Activated CD4-positive, CD25-positive, alpha-beta regulatory T cell treated with anti-CD3 and anti-CD28 coated beads, Interleukin-2, amount 50 U/mL, for 16 hours (primary cell): ENCODE results near the gene PLEKHA8.
"Not testable (repeated sequence)": the region's sequence is repeated elsewhere in the genome, so short reads cannot be mapped to it uniquely, and the experiment has no call there.

ENCODE experiments used
- DNase-seq: peaks from one replicate; pipeline ENCODE4 v3.0.0-alpha.2; 2020; ENCODE audit warnings: low read depth, low spot score

PLEKHA8 gene

GRCh38 chr7:30098599-30098998, 70.4 kb downstream of the PLEKHA8 start:
- DNase-seq = not testable (repeated sequence)

- DNase-seq = no peak
Measured at GRCh38 chr7:30102281-30102680, 74.1 kb downstream of the PLEKHA8 start.

DNA sequence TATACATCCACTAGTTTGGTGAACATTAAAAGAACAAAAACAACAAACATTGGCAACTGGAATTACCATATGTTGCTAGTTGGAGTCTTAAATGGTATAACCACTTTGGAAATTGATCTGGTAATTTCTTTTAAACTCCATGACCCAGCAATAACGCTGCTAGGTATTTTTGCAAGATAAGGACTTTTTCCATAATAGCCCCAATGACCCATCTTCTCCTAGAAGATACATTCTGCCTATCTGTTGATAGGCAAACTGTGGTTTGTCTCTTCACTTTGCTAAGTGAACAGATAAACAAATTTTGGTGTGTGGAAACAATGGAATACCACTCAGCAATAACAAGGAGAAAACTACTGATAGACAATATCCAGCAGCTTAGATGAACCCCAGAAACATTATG, 75.9 kb downstream of the PLEKHA8 start:
- no peak for DNase-seq

DNA sequence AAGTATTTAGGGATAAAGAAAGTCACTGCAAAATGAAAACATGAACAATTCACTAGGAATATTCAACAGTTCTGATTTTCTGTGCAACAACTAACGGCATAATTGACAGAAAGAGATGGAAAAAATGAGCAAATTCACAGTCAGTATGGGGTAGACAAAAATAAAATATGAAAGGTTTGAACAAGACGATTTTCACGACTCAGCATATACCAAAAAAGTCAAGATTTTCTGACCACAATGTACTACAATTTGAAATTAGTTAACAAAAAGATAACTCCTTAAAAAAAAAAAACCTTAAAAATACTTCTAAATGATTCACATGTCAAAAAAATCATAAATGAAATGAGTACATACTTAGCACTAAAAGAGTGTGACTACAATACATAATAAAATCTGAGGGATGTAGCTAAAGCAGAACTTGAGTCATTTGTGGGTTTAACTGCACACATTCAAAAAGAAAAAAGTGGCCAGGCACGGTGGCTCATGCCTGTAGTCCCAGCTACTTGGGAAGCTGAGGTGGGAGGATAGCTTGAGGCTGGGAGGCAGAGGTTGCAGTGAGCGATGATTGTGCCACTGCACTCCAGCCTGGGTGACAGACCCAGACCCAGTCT, 84.0 kb downstream of the PLEKHA8 start:
- DNase-seq = no peak

DNA sequence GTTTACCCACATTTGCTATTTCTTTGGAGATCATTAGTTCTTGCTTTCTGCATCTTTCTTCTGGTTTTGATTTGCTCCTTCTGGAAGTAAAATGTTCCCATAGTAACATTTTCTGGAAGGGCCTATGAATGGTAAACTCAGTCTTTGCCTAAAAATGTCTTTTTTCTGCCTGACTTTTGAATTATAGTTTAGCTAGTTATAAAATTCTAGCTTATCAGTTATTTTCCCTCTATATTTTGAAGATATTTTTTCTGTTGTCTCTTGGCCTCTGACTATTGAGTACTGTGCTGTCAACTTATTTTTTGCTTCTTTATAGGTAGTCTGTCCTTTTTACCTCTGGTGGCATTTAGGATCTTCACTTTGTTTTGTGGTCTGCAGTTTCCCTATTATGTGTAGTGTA, 84.9 kb downstream of the PLEKHA8 start:
- no peak for DNase-seq

DNA sequence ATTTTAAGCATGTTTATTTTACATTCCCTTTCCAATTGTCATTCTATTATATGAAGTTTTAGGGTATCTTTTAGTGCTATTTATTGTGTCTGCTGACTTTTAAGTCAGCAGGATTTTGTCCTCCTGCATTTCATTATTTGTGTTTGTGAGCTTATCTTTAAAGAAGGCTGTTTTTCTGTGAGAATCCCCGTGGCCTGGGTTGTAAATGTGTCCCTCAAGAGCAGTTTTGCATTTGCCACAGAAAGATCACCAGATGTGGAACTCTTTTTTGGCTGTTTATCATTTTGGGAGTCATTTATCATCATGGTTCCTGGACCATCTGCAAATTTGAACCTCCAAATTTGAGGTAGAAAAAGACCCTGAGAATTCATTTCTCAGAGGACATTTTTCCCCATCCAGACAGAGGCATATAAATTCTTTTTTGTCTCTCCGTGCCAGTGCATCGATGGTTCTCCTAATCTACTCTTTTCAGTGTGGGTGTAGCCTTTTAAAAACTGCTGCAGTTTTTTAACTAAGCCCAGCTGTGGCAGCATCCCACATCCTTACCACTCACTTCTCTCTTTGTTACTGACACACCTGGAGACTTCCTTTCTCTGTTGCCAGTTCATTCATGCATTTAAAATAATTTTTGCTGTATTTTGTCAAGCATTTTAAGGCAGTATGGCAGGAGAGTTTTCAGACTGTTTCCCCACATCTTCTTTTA, 86.5 kb downstream of the PLEKHA8 start:
- DNase-seq = no peak

GRCh38 chr7:30115709-30116297, 87.6 kb downstream of the PLEKHA8 start:
- no peak for DNase-seq

GRCh38 chr7:30116771-30117170, 88.6 kb downstream of the PLEKHA8 start:
- DNase-seq = no peak

- DNase-seq = no peak
Measured at GRCh38 chr7:30117896-30118295, 89.7 kb downstream of the PLEKHA8 start.

- DNase-seq = no peak
Measured at GRCh38 chr7:30119890-30120577, 91.8 kb downstream of the PLEKHA8 start.

DNA sequence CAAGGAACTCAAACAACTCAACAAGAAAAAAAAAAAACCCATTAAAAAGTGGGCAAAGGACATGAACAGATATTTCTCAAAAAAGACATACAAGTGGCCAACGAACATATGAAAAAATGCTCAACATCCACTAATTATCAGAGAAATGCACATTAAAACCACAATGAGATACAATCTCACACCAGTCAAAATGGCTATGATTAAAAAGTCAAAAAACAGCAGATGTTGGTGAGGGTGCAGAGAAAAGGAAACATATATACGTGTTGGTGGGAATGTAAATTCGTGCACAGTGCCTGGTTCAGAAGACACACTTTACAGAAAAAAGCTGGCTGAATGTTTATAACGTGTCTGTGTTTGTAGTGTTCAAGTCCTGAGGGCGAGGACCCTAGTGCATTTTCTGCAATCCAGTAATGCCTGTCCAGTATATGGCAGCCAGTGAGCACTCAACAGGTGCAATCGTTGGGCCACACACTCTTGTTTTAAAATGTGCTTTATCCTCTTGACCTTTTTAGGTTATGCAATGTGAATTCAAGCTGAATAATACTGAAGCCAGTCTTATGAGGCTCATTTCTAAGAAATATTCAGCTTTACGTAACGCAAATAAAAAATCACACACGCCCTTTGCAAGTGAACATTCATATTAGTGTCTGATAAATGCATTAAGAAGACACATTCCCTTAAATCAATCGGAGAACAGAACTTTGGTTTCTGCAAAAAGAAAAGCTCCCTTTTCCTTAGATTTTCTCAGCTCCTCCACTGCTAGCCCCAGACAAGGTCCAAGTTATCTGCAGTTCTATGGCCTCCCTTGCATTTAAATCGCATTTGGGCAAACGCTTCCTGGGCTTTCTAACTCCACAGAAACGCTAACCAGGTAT, 105.8 kb downstream of the PLEKHA8 start:
- no peak for DNase-seq

DNA sequence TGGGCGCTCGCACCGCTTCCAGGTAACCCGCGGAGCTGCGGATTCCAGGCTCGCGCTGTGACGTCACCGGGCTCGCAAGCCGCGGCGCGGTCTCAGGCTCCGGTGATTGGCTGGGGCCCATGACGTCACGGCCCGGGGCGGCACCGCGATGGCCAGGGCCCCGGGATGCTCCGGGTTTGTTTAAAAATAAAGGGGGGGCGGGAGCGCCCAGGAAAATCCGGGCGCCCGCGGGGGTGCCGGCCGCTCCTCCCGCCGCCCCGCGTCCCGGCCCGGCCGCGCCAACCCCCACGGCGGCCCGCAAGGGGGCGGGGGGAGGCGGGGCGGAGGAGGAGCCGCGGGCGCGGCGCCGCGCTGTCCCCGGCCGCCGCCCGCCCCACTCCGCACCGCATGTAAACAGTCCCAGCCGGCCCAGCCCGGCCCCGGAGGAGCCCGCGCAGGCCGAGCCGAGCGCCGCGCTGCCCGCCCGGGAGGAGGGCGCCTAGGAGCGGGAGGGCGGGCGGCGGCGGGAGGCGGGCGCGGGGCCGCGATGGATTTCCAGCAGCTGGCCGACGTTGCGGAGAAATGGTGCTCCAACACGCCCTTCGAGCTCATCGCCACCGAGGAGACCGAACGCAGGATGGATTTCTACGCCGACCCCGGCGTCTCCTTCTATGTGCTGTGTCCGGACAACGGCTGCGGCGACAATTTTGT, 106.5 kb downstream of the PLEKHA8 start, which contains the start of gene MTURN:
MTURN (plus strand) TSS at position 376 of the 690 bp plus-strand sequence; CDS start at position 527, 151 bp downstream.
- peak; percentile 73 for DNase-seq

DNA sequence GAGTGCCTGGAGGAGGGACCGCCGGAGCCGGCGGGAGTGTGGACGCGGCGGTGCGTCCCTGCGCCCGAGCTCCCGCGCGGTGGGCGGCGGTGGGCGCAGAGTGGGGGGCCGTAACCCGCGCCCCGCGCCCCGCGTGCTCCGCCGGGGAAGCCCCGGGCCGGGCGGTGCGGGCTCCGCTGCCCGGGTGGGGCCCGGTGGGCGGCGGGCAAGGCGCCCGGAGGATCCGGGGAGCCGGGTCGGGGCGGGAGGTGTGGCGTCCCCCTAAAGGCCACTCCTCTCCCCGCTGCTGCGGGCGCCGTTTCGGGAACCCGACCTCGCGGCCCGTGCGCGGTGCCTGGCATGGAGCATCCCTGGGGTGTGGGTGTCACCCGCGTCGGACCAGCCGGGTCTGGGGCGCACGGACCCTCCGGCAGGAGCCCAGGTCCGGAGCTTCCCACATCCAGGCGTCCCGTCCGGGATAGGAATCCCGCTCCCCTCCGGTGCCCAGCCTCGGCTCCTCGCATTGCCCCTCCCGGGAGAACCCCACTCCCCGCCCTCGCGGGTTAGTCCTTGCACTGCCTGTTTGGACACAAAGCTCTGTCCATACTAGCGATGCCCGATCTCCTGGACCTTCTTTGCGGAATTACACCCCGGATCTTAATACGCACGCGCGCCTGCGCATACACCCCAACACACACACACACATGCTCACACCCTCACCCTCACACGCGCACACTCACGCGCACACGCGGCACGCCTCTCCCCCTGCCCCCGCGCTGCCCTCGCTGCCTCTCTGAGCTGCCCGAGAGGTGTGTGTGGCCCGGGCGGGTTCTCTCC, 107.3 kb downstream of the PLEKHA8 start:
- no peak for DNase-seq

DNA sequence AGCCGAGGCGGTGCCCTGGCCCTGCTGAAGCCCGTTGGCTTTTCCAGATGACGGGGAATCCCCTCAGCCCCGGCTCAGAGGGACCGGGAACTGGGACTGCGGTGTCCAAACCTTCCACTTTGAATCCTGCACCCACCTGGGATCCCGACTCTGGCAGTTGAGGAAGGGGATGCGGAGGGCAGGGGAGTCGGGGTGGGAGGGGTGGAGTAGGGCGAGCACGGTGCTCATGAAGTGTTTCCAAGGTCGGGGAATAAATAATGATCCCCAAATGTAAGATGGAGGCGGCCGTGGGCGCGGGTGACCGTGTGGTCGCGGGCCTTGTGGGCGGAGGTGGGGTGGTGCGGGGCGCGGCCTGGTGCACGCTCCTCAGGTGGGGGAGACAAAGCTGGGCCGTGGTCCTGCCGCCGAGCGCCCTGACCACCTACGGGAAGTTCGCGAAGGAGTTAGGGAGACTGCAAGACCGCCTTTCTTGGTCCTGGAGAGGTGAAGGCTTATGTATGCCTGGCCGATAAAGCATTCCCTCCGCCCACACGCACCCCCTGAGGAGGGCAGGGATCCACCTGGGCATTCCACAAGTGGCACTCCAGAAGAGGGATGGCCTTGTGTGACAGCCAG, 108.0 kb downstream of the PLEKHA8 start:
- DNase-seq = no peak

DNA sequence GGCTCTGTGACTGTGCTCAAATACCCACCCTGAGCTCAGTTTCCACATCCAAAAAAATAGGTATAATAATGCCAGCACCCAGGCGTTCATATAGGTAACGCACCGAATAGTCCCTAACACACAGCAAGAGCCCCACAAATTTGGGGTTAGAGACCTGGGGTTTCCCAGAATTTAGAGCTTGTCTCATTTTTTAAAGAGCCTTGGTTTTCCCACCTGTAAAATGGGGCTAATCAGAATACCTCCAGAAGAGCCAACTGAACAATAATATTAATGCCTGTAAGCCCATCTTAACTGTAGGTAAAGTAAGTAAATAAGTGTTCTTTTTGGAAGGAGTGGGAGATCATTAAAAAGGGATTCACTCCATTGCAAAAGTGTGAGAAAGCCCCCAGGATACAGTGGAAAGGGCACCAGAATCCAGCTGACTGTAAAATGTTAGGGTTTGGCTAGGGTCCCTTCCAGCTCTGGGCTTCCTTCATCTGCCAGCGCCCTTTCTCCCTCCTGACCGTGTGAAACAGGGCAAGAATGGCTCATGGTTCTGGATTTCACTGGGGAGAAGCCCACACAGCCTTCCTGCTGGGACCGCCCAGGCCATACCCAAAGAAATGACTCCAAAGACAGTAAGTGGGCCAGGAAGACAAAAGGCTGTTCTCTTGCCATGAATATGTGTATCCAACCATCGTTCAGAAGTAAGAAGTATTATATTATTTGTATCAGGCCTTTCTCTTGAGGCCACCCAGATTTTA, 108.7 kb downstream of the PLEKHA8 start:
- DNase-seq = no peak

DNA sequence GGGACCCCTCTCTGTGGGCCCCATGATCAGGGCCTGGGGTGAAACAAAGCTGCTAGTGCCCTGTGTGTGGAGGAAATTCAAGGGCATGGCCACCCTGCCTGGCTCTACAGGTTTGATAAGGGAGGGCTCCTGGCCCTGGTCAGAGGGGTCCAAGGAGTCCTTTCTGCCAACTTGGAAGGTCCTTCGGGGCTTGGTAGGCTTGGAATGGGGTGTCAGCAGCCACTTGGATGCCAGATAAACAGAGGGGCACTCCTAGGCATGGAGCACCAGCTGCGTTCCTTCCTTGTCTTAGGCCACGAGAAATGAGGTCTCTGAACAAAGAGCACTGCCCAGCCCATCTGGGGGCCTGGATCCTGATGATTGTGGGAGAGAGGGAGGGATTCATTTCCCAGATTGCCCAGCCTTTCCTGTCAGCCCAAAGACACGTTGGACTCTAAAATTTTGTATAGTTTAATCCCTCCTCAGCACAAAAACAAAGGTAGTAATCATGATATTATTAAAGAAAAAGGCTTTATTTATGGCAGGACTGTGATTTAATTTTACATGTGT, 111.7 kb downstream of the PLEKHA8 start:
- DNase-seq = no peak

GRCh38 chr7:30140456-30140855, 112.2 kb downstream of the PLEKHA8 start:
- no peak for DNase-seq

DNA sequence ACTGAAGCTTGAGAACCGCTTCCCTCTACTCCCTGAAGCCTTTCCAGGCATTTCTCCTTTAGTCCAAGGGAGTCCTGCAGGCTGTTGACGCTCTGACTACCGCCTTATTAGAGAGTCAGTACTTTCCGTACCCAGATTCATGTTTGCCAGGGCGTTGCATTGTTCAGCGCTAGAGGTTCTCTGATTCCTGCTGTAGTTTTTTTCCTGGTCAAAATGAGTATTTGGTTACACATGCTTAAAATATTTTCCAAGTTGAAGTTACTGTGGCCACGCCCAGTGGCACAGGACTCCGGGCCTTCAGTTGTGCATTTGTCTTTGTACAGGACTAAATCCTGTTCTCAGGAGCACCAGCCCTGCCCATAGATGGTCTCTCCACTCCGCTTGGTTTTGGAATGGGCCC, 114.5 kb downstream of the PLEKHA8 start:
- DNase-seq = no peak
